Uterus (tissue), 4 donors: Measurements from ENCODE around the gene NUP62. TPM values are rescaled to one million over a fixed set of nuclear protein-coding genes. Genes with fewer than 3 reads are reported as not detected.

ENCODE experiments used
- DNase-seq, 2 donors: peaks; one replicate each; pipeline ENCODE4 v3.0.0-alpha.2; 2019 to 2020
- H3K27ac ChIP-seq, 2 donors: fragments of 200-600 bp; sonication (generic); 1 replicate in 1 of 2; 2 replicates in 1 of 2; pipeline ENCODE4 v1.5.1; 2016 to 2018
- H3K27me3 ChIP-seq, 2 donors: fragments of 200-600 bp; sonication (generic); one replicate each; pipeline ENCODE4 v1.5.1; 2018 to 2019; ENCODE audit warnings: control low read depth in 1 of 2
- H3K36me3 ChIP-seq, 2 donors: fragments of 200-600 bp; sonication (generic); one replicate each; pipeline ENCODE4 v1.5.1; 2019; ENCODE audit warnings: control low read depth in 1 of 2
- H3K4me1 ChIP-seq, 2 donors: fragments of 200-600 bp; sonication (generic); one replicate each; pipeline ENCODE4 v1.5.1; 2018 to 2019; ENCODE audit warnings: control low read depth in 1 of 2
- H3K4me3 ChIP-seq, 2 donors: fragments of 200-600 bp; sonication (generic); 1 replicate in 1 of 2; 2 replicates in 1 of 2; pipeline ENCODE4 v1.5.1; 2018 to 2019; ENCODE audit warnings: mild to moderate bottlenecking in 1 of 2
- H3K9me3 ChIP-seq, 2 donors: fragments of 200-600 bp; sonication (generic); one replicate each; pipeline ENCODE4 v1.5.1; 2019; ENCODE audit warnings: control low read depth in 1 of 2
- CTCF ChIP-seq, 4 experiments: fragments of 200-600 bp in 2 of 4; fragments of 450-650 bp in 2 of 4; sonication (generic) in 2 of 4; IDR thresholded peaks; one replicate each; pipeline ENCODE4 v1.5.1; 2016 to 2019; ENCODE audit warnings: antibody characterized with exemption in 4 of 4, mild to moderate bottlenecking in 2 of 4, moderate library complexity in 1 of 4
- POLR2A ChIP-seq, 2 donors: fragments of 450-650 bp; IDR thresholded peaks; one replicate each; pipeline ENCODE4 v1.6.1; 2016; ENCODE audit warnings: antibody characterized with exemption in 2 of 2, mild to moderate bottlenecking in 1 of 2, moderate library complexity in 1 of 2
- intact Hi-C: fragments of 100-400 bp; cut with DNase I; formaldehyde crosslinking; loops from one replicate; pipeline ENCODE4 v1.15.1; 2023; ENCODE audit warnings: low total_unique reads
- total RNA-seq, 4 donors: library from RNA; depleted of rRNA in 3 of 4; stranded (reverse); fragments of >200 nt in 3 of 4; gene quantifications; one replicate each; pipeline versions ENCODE4 v1.1.0 to v1.2.4, GENCODE V29; 2014 to 2023
- donor health status: DM: yes; HTN: yes; CAD: no.

NUP62 gene
- total RNA-seq, 4 donors from 2014 or later, result 12.1 to 40.4 (median 24.6) TPM

GRCh38 chr19:49930483-49931011, 1.2 kb upstream of the NUP62 start:
- H3K27me3 ChIP-seq, result no peaks in the 10 kb centered on the region
- peak overlapping the region; percentile 90 to 92 for H3K27ac ChIP-seq
- TF ChIP-seq POLR2A (IDR thresholded peaks at IDR 0.05) (no peak), CTCF (IDR thresholded peaks at IDR 0.05) (no peak)
- H3K4me3 ChIP-seq, result no peak overlapping the region
- no peaks in the 10 kb centered on the region for H3K36me3 ChIP-seq
- DNase-seq, result peak; percentile 50 to 57
- intact Hi-C loops, result loop anchor here (10.0 kb wide), 1 partner anchor 54 kb away; no protein-coding TSS in a partner anchor
- H3K9me3 ChIP-seq, result no peaks in the 10 kb centered on the region
- H3K4me1 ChIP-seq, result no peaks in the 10 kb centered on the region

GRCh38 chr19:49929611-49930482, 543 bp upstream of the NUP62 start:
- peak overlapping the region; percentile 86 to 94 for H3K4me3 ChIP-seq
- H3K36me3 ChIP-seq, result no peaks in the 10 kb centered on the region

GRCh38 chr19:49927526-49928264, 1.6 kb downstream of the NUP62 start:
- no peak overlapping the region for H3K4me3 ChIP-seq
- intact Hi-C loops, result no loop called here
- H3K4me1 ChIP-seq, result no peaks in the 10 kb centered on the region
- H3K27ac ChIP-seq, result no peak overlapping the region
- H3K36me3 ChIP-seq, result no peaks in the 10 kb centered on the region
- H3K27me3 ChIP-seq, result no peaks in the 10 kb centered on the region
- TF ChIP-seq POLR2A (IDR thresholded peaks at IDR 0.05) (no peak), CTCF (IDR thresholded peaks at IDR 0.05) (no peak)
- no peaks in the 10 kb centered on the region for H3K9me3 ChIP-seq
- no peak for DNase-seq

More at GRCh38 chr19:49929611-49930482, 543 bp upstream of the NUP62 start:
- intact Hi-C loops, result loop anchor here (10.0 kb wide), 1 partner anchor 55 kb away; no protein-coding TSS in a partner anchor
- H3K27me3 ChIP-seq, result no peaks in the 10 kb centered on the region
- TF ChIP-seq CTCF (IDR thresholded peaks at IDR 0.05) (peak in 1 of 4 experiments; percentile 39), POLR2A (IDR thresholded peaks at IDR 0.05) (peak in 1 of 2 donors; percentile 10)
- H3K9me3 ChIP-seq, result no peaks in the 10 kb centered on the region
- peak; percentile 88 to 95 for DNase-seq
- H3K27ac ChIP-seq, result peak overlapping the region; percentile 90 to 92
- no peaks in the 10 kb centered on the region for H3K4me1 ChIP-seq

GRCh38 chr19:49926515-49926914, 2.8 kb downstream of the NUP62 start:
- Histone ChIP-seq H3K4me1 (no peaks in the 10 kb centered on the region), H3K27ac (no peak overlapping the region), H3K4me3 (no peak overlapping the region), H3K9me3 (no peaks in the 10 kb centered on the region), H3K36me3 (no peaks in the 10 kb centered on the region), H3K27me3 (no peaks in the 10 kb centered on the region)
- intact Hi-C loops, result no loop called here
- TF ChIP-seq CTCF (IDR thresholded peaks at IDR 0.05), result no peak
- TF ChIP-seq POLR2A (IDR thresholded peaks at IDR 0.05), result no peak
- no peak for DNase-seq
